Cardiac muscle cell (in vitro differentiated cells and primary cell): ENCODE data around the gene FAM169A. TPM values are rescaled to one million over a fixed set of nuclear protein-coding genes. Genes with fewer than 3 reads are reported as not detected.
A peak's percentile ranks its signal among the peaks of the same experiment; 100 is the strongest.
"Not testable (repeated sequence)": the region's sequence is repeated elsewhere in the genome, so short reads cannot be mapped to it uniquely, and the experiment has no call there.

ENCODE experiments used
- DNase-seq, 2 donors: peaks; one replicate each; pipeline versions ENCODE4 v3.0.0 to v3.0.0-alpha.2; 2010 to 2017; ENCODE audit warnings: low read depth in 1 of 2, low spot score in 1 of 2
- H3K27ac ChIP-seq: fragments of 200-600 bp; sonication (generic); 2 replicates; pipeline ENCODE4 v1.5.1; 2016
- H3K27me3 ChIP-seq: fragments of 200-600 bp; sonication (generic); 2 replicates; pipeline ENCODE4 v1.6.0; 2016; ENCODE audit warnings: control low read depth
- H3K36me3 ChIP-seq: fragments of 200-600 bp; sonication (generic); 2 replicates; pipeline ENCODE4 v1.5.1; 2016; ENCODE audit warnings: control low read depth
- H3K4me1 ChIP-seq: fragments of 200-600 bp; sonication (generic); 2 replicates; pipeline ENCODE4 v1.8.1; 2017; ENCODE audit warnings: low read depth, mild to moderate bottlenecking, mixed run types
- H3K4me3 ChIP-seq: fragments of 200-600 bp; sonication (generic); 2 replicates; pipeline ENCODE4 v1.5.1; 2016; ENCODE audit warnings: mild to moderate bottlenecking
- H3K9me3 ChIP-seq: fragments of 200-600 bp; sonication (generic); 2 replicates; pipeline ENCODE4 v1.5.1; 2017; ENCODE audit warnings: low read depth, mild to moderate bottlenecking, control low read depth
- polyA plus RNA-seq: library from polyadenylated mRNA; unstranded; fragments of >200 nt; fragmentation: Nextera tagmentation; extraction: Ambion mirVana; gene quantifications from 2 replicates; pipeline ENCODE4 v1.2.1, GENCODE V29; 2016
- total RNA-seq: library from RNA; depleted of rRNA; stranded (reverse); fragments of >200 nt; gene quantifications from 2 replicates; pipeline ENCODE4 v1.2.3, GENCODE V29; 2016
- TF ChIP-seq, protein P1 (sequence below): IDR thresholded peaks from 2 replicates; pipeline ENCODE4 v1.5.1; 2012; ENCODE audit warnings: low read depth, mild to moderate bottlenecking, low read length

Gene FAM169A, protein sequence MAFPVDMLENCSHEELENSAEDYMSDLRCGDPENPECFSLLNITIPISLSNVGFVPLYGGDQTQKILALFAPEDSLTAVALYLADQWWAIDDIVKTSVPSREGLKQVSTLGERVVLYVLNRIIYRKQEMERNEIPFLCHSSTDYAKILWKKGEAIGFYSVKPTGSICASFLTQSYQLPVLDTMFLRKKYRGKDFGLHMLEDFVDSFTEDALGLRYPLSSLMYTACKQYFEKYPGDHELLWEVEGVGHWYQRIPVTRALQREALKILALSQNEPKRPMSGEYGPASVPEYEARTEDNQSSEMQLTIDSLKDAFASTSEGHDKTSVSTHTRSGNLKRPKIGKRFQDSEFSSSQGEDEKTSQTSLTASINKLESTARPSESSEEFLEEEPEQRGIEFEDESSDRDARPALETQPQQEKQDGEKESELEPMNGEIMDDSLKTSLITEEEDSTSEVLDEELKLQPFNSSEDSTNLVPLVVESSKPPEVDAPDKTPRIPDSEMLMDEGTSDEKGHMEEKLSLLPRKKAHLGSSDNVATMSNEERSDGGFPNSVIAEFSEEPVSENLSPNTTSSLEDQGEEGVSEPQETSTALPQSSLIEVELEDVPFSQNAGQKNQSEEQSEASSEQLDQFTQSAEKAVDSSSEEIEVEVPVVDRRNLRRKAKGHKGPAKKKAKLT
- 28.7 and 30.1 TPM in 2 replicates for total RNA-seq
- polyA plus RNA-seq = 3.9 and 6.1 TPM in 2 replicates

DNA sequence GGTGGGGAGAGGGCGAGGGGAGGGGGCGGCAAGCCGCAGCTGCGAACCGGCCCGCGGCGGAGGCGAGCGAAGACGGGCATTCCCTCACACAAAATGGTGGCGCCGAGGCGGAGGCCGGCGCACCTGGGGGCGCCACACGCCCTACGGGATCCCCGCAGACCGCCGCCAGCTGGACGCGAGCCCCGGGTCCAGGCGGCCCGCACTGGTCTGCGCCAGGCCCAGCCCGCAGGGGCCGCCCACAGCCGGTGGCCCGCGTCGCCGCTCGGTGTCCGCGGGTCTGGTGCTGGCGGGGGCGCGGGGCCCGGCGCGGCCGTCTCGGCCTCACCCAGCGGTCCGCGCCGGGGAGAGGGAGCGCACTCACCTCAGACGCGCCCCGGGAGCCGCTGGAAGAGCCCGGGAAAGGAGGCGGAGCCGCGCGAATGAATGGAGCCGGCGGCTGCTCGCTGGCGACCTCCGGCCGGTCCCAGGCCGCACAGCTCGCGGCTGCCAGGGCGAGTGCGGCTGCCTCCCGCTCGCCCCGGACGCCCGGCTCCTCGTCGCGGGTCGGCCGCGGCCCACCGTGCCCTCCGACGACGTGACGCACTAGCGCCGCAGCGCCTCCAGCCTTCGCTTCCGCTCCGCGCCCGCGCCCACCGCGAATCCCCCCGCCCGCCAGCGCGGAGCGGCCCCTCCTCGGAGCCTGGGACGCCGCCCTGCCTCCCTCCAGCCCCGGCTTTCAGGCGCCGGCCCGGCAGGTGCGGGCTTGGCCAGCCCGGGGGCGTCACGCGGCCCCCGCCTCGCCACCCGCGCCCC, at the start of gene FAM169A:
TSS of gene FAM169A (minus strand) at position 584 of the 792 bp plus-strand sequence. CDS start 24,711 bp downstream, outside the sequence.
- DNase-seq = peak; percentile 19 to 80

DNA sequence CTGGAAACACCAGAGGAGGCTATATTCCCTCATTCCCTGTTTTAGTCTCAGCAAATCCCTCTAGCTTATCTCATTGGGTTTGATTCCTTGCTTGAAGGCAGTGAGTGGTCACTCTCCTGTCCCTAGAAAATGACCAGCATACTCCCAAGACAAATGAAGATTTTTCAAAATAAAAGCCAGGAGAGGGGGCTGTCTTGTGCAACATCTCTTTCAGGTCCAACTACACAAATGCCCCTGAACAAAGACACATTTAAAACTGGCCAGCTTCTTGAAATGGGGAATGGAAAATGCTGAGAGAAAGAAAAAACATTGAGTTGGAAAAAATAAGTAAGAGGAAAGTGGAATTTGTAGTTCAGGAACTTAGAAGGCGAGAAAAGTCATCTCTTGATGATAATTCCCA, 49.3 kb upstream of the FAM169A start:
- Histone ChIP-seq H3K36me3 (no peaks in the 10 kb centered on the region), H3K27ac (no peak overlapping the region), H3K4me1 (no peaks in the 10 kb centered on the region), H3K27me3 (no peaks in the 10 kb centered on the region), H3K4me3 (no peak overlapping the region), H3K9me3 (no peaks in the 10 kb centered on the region)
- TF ChIP-seq, protein P1, sequence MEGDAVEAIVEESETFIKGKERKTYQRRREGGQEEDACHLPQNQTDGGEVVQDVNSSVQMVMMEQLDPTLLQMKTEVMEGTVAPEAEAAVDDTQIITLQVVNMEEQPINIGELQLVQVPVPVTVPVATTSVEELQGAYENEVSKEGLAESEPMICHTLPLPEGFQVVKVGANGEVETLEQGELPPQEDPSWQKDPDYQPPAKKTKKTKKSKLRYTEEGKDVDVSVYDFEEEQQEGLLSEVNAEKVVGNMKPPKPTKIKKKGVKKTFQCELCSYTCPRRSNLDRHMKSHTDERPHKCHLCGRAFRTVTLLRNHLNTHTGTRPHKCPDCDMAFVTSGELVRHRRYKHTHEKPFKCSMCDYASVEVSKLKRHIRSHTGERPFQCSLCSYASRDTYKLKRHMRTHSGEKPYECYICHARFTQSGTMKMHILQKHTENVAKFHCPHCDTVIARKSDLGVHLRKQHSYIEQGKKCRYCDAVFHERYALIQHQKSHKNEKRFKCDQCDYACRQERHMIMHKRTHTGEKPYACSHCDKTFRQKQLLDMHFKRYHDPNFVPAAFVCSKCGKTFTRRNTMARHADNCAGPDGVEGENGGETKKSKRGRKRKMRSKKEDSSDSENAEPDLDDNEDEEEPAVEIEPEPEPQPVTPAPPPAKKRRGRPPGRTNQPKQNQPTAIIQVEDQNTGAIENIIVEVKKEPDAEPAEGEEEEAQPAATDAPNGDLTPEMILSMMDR = no peak
- no peak for DNase-seq

More for the DNA sequence above, at the start of gene FAM169A:
- peak within 1 kb of the TSS; percentile 74 for H3K27ac ChIP-seq
- no peaks in the 10 kb centered on the region for H3K27me3 ChIP-seq
- no peaks in the 10 kb centered on the region for H3K36me3 ChIP-seq
- no peaks in the 10 kb centered on the region for H3K9me3 ChIP-seq
- H3K4me3 ChIP-seq = peak within 1 kb of the TSS; percentile 73
- H3K4me1 ChIP-seq = no peaks in the 10 kb centered on the region
- TF ChIP-seq, protein P1 = no peak

DNA sequence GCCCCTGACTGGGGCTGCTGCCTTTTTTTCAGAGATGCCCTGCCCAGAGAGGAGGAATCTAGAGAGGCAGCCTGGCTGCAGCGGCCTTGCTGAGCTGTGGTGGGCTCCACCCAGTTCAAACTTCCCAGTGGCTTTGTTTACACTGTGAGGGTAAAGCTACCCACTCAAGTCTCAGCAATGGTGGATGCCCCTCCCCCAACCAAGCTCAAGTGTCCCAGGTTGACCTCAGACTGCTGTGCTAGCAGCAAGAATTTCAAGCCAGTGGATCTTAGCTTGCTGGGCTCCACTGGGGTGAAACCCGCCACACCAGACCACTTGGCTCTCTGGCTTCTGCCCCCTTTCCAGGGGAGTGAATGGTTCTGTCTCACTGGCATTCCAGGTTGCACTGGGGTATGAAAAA, 45.2 kb upstream of the FAM169A start:
- H3K27ac ChIP-seq, H3K9me3 ChIP-seq, H3K36me3 ChIP-seq, DNase-seq, H3K27me3 ChIP-seq, H3K4me1 ChIP-seq, H3K4me3 ChIP-seq: not testable (repeated sequence)

DNA sequence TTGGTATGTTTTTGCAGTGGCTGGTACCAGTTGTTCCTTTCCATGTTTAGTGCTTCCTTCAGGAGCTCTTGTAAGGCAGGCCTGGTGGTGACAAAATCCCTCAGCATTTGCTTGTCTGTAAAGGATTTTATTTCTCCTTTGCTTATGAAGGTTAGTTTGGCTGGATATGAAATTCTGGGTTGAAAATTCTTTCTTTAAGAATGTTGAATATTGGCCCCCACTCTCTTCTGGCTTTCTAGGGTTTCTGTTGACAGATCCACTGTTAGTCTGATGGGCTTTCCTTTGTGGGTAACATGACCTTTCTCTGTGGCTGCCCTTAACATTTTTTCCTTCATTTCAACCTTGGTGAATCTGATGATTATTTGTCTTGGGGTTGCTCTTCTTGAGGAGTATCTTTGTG, 43.7 kb upstream of the FAM169A start:
- H3K9me3 ChIP-seq, H3K4me3 ChIP-seq, H3K36me3 ChIP-seq, DNase-seq, H3K27ac ChIP-seq, H3K4me1 ChIP-seq, H3K27me3 ChIP-seq: not testable (repeated sequence)

DNA sequence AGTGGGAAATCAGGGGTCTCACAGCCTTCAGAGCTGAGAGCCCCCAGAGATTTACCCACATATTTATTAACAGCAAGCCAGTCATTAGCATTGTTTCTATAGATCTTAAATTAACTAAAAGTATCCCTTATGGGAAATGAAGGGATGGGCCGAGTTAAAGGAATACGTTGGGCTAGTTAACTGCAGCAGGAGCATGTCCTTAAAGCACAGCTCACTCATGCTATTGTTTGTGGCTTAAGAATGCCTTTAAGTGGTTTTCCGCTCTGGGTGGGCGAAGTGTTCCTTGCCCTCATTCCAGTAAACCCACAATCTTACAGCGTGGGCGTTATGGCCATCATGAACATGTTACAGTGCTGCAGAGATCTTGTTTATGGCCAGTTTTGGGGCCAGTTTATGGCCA, 42.0 kb upstream of the FAM169A start:
- not testable (repeated sequence) for H3K9me3 ChIP-seq, H3K27me3 ChIP-seq, H3K36me3 ChIP-seq, DNase-seq, H3K27ac ChIP-seq, H3K4me1 ChIP-seq, H3K4me3 ChIP-seq

DNA sequence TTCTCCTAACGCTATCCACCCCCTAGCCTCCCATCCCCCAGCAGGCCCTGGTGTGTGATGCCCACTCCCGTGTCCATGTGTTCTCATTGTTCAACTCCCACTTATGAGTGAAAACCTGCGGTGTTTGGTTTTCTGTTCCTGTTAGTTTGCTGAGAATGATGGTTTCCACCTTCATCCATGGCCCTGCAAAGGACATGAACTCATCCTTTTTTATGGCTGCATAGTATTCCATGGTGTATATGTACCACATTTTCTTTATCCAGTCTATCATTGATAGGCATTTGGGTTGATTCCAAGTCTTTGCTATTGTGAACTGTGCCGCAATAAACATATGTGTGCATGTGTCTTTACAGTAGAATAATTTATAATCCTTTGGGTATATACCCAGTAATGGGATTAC, 38.5 kb upstream of the FAM169A start:
- H3K4me1 ChIP-seq, H3K27me3 ChIP-seq, H3K4me3 ChIP-seq, H3K27ac ChIP-seq, H3K36me3 ChIP-seq, H3K9me3 ChIP-seq, DNase-seq: not testable (repeated sequence)

DNA sequence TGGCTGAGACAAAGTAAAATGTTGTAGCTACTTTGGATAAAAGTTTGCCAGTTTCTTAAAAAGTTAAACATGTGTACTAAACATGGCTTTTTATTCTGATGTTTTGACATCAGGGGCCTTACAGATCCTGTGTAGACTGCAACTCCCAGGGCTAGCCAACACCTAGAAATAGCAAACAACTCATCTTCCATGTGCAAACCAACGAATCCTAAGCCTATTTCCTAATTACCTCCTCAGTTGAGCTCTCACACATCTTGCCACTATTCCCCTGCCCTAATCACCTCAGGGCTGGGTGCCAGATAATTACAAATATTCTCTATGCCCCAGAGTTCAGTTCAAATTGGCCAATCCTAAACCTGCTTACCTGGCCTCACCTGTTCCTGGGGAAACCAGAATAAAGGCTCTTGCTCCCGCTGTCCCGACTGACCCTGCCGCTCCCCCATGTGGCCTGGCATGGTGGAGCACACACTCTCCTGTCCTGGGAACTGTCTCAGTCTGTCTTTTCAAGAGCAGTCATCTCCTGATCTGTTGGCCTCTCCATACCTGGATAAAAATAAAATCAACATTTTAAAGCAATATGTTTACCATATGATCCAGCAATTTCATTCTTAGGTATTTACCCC, 37.1 kb upstream of the FAM169A start:
- DNase-seq = peak in 1 of 2 donors; percentile 35
- Histone ChIP-seq H3K4me1 (no peaks in the 10 kb centered on the region), H3K27ac (no peak overlapping the region), H3K27me3 (no peaks in the 10 kb centered on the region), H3K9me3 (no peaks in the 10 kb centered on the region), H3K4me3 (no peak overlapping the region), H3K36me3 (no peaks in the 10 kb centered on the region)
- TF ChIP-seq, protein P1 = peak; percentile 32
